ENCODE results near the gene MS4A10. TPM values are rescaled to one million over a fixed set of nuclear protein-coding genes. Genes with fewer than 3 reads are reported as not detected.

MS4A10 gene
- total and polyA plus RNA-seq, 10 donors: not detected

GRCh38 chr11:60836866-60837515 lies 51.9 kb downstream of the MS4A10 start:
- no peaks in the 10 kb centered on the region for H3K27me3 ChIP-seq (replicated peaks in 1 of 7)
- TF ChIP-seq POLR2AphosphoS5 (IDR thresholded peaks at IDR 0.05): no peak
- no peak for TF ChIP-seq POLR2A (IDR thresholded peaks at IDR 0.05)
- no peak for TF ChIP-seq CTCF (IDR thresholded peaks at IDR 0.05 in 8 of 11, conservative IDR thresholded peaks at IDR 0.05 in 3 of 11)
- no peaks in the 10 kb centered on the region for H3K9me3 ChIP-seq
- intact Hi-C loops (cut with DNase I; ENCODE audit: low total_unique reads): no loop called here
- H3K4me1 ChIP-seq: peaks cover 0 to 29% (median 13%) of the 10 kb centered on the region in 6 donors
- no peak overlapping the region for H3K27ac ChIP-seq
- H3K4me3 ChIP-seq: no peak overlapping the region
- no peak for DNase-seq
- H3K36me3 ChIP-seq: no peaks in the 10 kb centered on the region
- 69 to 77% (median 71%) methylated on average over 7 to 9 of the region's 9 CpGs for WGBS, 5 donors

GRCh38 chr11:60838132-60838531 lies 53.0 kb downstream of the MS4A10 start:
- TF ChIP-seq POLR2A (IDR thresholded peaks at IDR 0.05): no peak
- TF ChIP-seq CTCF (IDR thresholded peaks at IDR 0.05 in 8 of 11, conservative IDR thresholded peaks at IDR 0.05 in 3 of 11): no peak
- no peak for TF ChIP-seq POLR2AphosphoS5 (IDR thresholded peaks at IDR 0.05)
- no peak for DNase-seq
- Histone ChIP-seq H3K4me3 (no peak overlapping the region), H3K36me3 (no peaks in the 10 kb centered on the region), H3K9me3 (no peaks in the 10 kb centered on the region), H3K27ac (no peak overlapping the region), H3K27me3 (replicated peaks in 1 of 7) (no peaks in the 10 kb centered on the region), H3K4me1 (peaks cover 8 to 40% (median 23%) of the 10 kb centered on the region in 6 donors)
- intact Hi-C loops (cut with DNase I; ENCODE audit: low total_unique reads): no loop called here
- 81 to 93% (median 90%) methylated on average over 7 of the region's 7 CpGs for WGBS, 5 donors

- H3K27ac ChIP-seq: peak overlapping the region in 4 of 8 donors; percentile 70 to 79 (median 74)
- intact Hi-C loops (cut with DNase I; ENCODE audit: low total_unique reads): loop anchor here (5.0 kb wide), 1 partner anchor 62 kb away; no protein-coding TSS in a partner anchor
- DNase-seq: no peak
- TF ChIP-seq CTCF (IDR thresholded peaks at IDR 0.05 in 8 of 11, conservative IDR thresholded peaks at IDR 0.05 in 3 of 11): no peak
- TF ChIP-seq POLR2AphosphoS5 (IDR thresholded peaks at IDR 0.05): no peak
- TF ChIP-seq POLR2A (IDR thresholded peaks at IDR 0.05): no peak
- H3K36me3 ChIP-seq: peaks cover 0 to 12% (median 0%) of the 10 kb centered on the region in 6 donors
- 79 to 90% (median 86%) methylated on average over 13 to 14 of the region's 14 CpGs for WGBS, 5 donors
- H3K4me1 ChIP-seq: peaks cover 20 to 55% (median 44%) of the 10 kb centered on the region in 6 donors
- H3K27me3 ChIP-seq (replicated peaks in 1 of 7): no peaks in the 10 kb centered on the region
- peak overlapping the region in 1 of 8 donors; percentile 76 for H3K4me3 ChIP-seq
- no peaks in the 10 kb centered on the region for H3K9me3 ChIP-seq
Observed at GRCh38 chr11:60840470-60841430, 55.6 kb downstream of the MS4A10 start.

Data from spleen (tissue), 11 donors.